Fibroblast of skin of abdomen (primary cell): Measurements from ENCODE around the gene OPN4.
A peak's percentile ranks its signal among the peaks of the same experiment; 100 is the strongest.

Experiments used
- DNase-seq: peaks from one replicate; pipeline ENCODE4 v3.0.0-alpha.2; 2013

OPN4 gene

GRCh38 chr10:86647773-86648703 is 6.3 kb upstream of the OPN4 start:
- peak; percentile 47 for DNase-seq

- DNase-seq, result peak; percentile 61
Measured at GRCh38 chr10:86648704-86649427, 5.5 kb upstream of the OPN4 start.

- no peak for DNase-seq
Measured at GRCh38 chr10:86649471-86650150, 4.7 kb upstream of the OPN4 start.

DNA sequence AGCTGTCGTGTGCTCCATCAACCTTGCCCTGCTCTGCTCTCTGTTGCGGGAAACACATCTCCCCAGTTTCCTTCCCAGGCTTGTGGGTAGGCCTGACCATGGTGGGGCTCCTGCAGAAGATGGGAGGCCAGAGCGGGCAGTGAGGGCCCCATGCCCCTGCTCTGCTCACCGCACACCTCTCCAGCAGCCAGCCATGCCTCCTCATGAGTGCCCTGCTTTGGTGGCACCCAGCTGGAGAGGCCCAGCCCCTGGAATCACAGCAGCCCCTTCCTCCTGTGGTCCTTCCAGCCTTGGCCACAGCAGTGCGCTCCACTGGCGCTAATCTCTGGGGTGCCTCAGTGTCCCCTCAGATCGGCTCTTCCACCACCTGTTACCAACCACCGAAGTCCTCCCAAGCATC is 4.2 kb upstream of the OPN4 start:
- DNase-seq, result no peak

DNA sequence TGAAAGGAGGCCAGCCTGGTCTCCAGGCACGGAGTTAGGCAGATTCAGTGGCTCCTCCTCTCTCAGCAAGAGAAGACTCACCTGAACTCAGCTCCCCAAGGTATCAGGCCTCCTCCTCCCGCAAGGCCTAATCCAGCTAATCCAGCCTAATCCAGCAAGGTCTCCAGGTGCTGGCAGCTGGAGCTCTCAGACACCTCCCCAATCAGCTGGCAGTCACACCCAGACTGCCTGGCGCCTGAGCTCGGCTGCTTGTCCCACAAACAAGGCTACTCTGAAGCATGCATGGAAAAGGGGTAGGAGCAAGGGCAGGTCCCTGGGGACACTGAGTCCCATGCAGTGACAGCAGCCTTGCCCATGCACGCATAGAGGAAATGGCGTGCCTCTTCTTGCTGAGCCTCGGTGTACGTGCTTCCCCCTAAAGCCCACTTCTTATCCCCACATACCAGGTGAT is 3.3 kb upstream of the OPN4 start:
- DNase-seq, result no peak

GRCh38 chr10:86651631-86652331 is 2.6 kb upstream of the OPN4 start:
- no peak for DNase-seq

DNA sequence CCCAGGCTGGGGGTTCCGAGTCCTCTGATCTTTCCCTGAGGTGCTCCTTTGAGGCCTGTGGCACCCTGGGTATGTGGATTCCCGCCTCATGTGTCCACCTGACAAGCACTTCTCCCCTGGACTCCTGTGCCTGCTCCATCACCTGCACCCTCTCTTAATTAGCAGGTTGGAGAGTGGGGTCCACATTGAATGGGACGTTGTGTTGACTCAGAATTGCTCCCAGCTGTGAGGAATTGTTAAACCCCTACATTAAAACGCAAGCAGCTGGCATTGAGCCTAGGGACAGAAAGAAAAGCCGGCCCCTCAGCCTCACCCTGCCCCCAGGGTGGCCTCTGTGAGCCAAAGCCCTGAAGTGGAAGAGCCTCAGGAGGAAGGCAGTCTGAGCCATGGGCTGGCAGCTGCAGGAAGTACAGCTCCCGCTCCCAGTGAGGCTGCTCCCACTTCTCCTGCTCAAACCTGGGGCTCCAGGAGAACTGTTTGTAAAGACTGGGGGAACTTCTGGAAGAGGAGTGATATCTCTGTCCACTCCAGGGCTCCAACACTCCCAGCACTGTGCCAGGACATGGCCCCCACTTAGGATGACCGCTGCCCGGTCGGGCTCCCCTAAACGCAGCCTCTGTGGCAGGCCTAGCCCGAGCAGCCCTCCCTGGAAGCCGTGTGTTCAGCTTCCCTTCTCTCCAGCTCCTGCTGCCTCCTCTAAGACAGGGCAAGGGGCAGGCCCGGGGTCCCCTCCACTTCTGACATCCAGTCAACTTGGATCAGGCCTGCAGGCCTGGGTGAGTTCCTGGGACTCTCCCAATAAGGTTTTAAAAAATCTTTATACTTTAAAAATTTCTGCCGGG is 1.8 kb upstream of the OPN4 start:
- peak; percentile 31 for DNase-seq

DNA sequence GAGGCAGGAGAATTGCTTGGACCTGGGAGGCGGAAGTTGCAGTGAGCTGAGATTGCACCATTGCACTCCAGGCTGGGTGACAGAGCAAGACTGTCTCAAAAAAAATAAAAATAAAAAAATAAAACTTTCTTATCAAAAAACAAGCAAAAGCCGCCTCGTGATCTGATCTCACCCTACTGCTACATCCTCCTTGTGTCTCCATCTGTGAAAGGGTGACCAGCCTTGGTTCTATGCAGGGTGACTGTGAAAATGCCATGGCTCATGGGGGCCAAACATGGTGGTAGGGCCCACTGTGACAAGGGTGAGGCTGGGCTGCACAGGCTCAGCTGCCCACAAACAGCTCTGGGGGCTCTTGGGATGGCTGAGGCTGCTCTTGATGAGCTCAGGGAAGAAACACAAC is 968 bp upstream of the OPN4 start:
- DNase-seq, result no peak

DNA sequence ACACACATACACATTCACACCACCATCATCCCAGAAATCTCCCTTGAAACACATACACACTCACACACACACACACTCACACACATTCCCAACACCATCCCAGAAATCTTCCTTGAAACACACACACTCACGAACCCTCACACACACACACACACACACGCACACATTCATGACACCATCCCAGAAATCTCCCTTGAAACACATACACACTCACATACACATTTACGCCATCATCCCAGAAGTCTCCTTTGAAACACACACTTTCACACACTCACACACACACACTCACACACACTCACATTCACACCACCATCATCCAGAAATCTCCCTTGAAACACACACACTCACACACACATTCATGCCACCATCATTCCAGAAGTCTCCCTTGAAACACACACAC is 360 bp upstream of the OPN4 start:
- no peak for DNase-seq

GRCh38 chr10:86655173-86655540 is 810 bp downstream of the OPN4 start:
- no peak for DNase-seq

DNA sequence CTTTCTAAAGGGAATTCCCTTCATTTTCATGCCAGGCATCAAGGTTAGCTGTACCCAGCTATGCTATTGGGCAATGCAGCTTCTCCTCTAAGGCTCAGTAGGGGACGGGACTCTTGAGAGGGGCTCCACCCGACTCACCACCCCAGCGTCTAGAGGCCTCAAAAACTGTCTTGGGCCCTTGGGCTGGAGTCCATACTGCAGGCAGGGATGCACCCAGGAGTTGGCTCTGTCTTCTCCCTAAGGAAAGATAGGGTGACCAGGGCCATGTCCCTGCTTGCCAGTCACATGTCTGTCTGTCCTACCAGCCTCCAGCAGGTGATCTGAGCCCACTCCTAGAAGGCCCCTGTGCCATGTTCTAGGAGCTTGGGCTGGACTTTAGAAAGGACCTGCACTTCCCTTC is 1.2 kb downstream of the OPN4 start:
- no peak for DNase-seq

GRCh38 chr10:86657011-86657395 is 2.7 kb downstream of the OPN4 start:
- DNase-seq, result no peak

- DNase-seq, result no peak
Measured at GRCh38 chr10:86657396-86658011, 3.2 kb downstream of the OPN4 start.

DNA sequence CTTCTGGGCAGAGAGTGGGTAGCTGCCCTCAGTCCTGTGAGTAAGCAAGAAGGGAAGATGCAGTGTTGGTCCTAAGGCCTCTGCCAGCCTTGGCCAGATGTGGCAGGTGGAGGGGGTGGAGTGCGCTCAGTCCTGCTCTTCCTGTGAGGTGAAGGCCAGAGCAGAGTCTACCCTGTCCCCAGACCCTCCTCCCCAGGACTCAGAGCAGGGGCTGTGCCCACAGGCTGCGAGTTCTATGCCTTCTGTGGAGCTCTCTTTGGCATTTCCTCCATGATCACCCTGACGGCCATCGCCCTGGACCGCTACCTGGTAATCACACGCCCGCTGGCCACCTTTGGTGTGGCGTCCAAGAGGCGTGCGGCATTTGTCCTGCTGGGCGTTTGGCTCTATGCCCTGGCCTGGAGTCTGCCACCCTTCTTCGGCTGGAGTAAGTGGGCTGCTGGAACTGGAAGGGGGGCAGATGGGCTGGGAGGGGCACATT is 4.0 kb downstream of the OPN4 start:
- DNase-seq, result no peak

DNA sequence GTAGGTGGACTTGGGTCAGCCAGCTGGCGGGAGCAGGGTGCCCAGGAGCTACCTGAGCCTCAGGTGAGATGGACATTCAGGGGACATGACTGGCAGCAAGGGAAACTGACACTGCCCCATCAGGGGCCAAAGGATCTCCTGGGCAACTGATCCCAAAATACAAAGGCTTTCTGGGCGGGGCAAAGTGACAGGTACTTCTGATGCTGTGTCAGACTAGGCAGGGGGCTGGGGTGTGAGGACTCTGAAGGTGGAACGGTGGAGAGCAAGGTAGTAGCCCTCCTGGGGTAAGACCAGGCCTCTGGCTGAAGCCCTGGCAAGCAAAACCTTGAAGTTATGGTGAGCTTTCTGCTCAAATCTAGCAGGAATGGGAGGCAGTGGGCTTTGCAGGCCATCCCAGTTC is 4.4 kb downstream of the OPN4 start:
- no peak for DNase-seq

GRCh38 chr10:86659161-86659691 is 4.9 kb downstream of the OPN4 start:
- DNase-seq, result no peak

DNA sequence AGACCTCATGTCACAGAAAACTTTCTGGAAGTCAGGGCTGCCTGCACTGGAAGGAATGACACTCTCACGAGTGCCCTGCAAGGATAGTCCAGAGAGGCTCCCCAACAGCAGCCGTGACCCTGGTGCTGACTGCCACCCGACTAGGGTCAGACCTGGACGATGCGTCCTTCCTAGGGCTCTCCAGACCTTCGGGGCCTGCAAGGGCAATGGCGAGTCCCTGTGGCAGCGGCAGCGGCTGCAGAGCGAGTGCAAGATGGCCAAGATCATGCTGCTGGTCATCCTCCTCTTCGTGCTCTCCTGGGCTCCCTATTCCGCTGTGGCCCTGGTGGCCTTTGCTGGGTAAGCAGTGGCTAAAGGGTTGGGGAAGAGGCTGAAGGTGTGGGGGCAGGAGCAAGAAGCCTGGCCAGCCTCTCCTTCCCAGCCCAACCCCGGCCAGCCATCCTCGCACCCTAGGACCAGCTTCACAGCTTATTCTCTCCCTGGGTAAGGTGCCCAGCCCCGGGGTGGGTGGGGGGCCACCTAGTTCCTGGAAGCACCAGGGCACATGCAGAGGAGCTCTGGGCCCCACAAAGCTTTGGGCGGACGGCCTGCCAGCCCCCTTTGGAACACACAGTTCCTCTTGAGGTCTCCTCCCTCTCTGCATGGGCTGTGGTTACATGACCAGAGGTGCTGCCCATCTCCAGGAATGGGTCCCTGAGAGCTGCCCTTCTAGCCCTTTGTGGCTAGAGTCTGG is 5.5 kb downstream of the OPN4 start:
- DNase-seq, result no peak

GRCh38 chr10:86661161-86662025 is 7.0 kb downstream of the OPN4 start:
- DNase-seq, result no peak
